MCF 10A (cell line): ENCODE measurements around the gene EPN2. TPM values are rescaled to one million over a fixed set of nuclear protein-coding genes. Genes with fewer than 3 reads are reported as not detected.

Experiments
- BruUV-seq: library from RNA; stranded (reverse); fragments of 400-500 nt; replicated peaks from 2 replicates; lab custom pipeline; 2021; lab: Mats Ljungman, UMichigan
- CTCF ChIA-PET: fragments of 300-600 bp; sonication (Branson Sonifier 250); formaldehyde crosslinking; extraction: SDS; loops from one replicate; lab custom pipeline; 2021; ENCODE audit warnings: antibody characterized with exemption, inconsistent platforms; lab: Yijun Ruan, JAX
- POLR2A ChIA-PET: fragments of 300-600, 350-650 bp; sonication (Branson Sonifier 250); formaldehyde crosslinking; extraction: SDS; loops from one replicate; lab custom pipeline; 2020; ENCODE audit warnings: antibody characterized with exemption, inconsistent platforms; lab: Yijun Ruan, JAX
- DNase-seq: peaks from one replicate; pipeline ENCODE4 v3.0.0-alpha.2; 2018; ENCODE audit not compliant: unreplicated experiment
- H3K27ac Mint-ChIP-seq: one replicate; pipeline ENCODE4 v1.8.0; 2022; ENCODE audit warnings: mild to moderate bottlenecking, low read depth, mixed read lengths; ENCODE audit not compliant: unreplicated experiment
- H3K27me3 Mint-ChIP-seq: one replicate; pipeline ENCODE4 v1.8.0; 2022; ENCODE audit warnings: mixed read lengths; ENCODE audit not compliant: insufficient read depth, unreplicated experiment
- H3K36me3 Mint-ChIP-seq: one replicate; pipeline ENCODE4 v1.8.0; 2022; ENCODE audit warnings: mild to moderate bottlenecking, moderate library complexity, mixed read lengths; ENCODE audit not compliant: insufficient read depth, unreplicated experiment
- H3K4me1 Mint-ChIP-seq: one replicate; pipeline ENCODE4 v1.8.0; 2022; ENCODE audit warnings: mixed read lengths; ENCODE audit not compliant: insufficient read depth, unreplicated experiment
- H3K4me3 Mint-ChIP-seq: one replicate; pipeline ENCODE4 v1.8.0; 2022; ENCODE audit warnings: mild to moderate bottlenecking, moderate library complexity, mixed read lengths; ENCODE audit not compliant: unreplicated experiment
- H3K9me3 Mint-ChIP-seq: one replicate; pipeline ENCODE4 v1.8.0; 2022; ENCODE audit warnings: mixed read lengths; ENCODE audit not compliant: unreplicated experiment
- intact Hi-C: fragments of 100-400 bp; cut with micrococcal nuclease; formaldehyde crosslinking; loops from 2 replicates; pipeline ENCODE4 v1.14.1; 2022
- total RNA-seq: library from RNA; stranded (reverse); gene quantifications from 2 replicates; pipeline ENCODE4 v1.2.3, GENCODE V29; 2022
- TF ChIP-seq, protein P1 (sequence below): fragments of 200-600 bp; IDR thresholded peaks from one replicate; pipeline ENCODE4 v1.8.0; 2022; ENCODE audit warnings: antibody characterized with exemption, mild to moderate bottlenecking; ENCODE audit not compliant: unreplicated experiment

The EPN2 gene
- total RNA-seq, 1 experiment from 2014 or later: 35.1 TPM

DNA sequence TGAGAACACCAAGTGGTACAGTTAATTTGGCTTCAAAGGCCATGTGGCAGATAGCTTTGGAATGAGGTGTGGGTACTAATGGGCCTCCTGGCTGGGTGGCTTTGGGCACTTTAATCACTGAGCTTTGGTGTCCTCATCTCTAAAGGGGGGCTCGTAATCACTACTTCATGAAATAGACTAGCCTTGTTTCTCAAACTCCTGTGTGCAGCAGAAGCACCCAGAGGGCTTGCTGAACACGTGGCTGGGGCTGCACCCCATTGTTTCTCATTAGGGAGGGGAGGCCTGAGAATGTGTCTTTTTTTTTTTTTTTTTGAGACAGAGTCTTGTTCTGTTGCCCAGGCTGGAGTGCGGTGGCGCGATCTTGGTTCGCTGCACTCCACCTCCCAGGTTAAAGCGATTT, 5.8 kb downstream of the EPN2 start:
- intact Hi-C loops: no loop called here
- peaks cover 38% of the 10 kb centered on the region for H3K4me1 Mint-ChIP-seq
- no peaks in the 10 kb centered on the region for H3K27me3 Mint-ChIP-seq
- CTCF ChIA-PET: interaction anchor here (0.6 kb wide), 1 partner anchor 391 kb away, joined by 4 read pairs; no protein-coding TSS in a partner anchor
- H3K27ac Mint-ChIP-seq: no peak overlapping the region
- H3K36me3 Mint-ChIP-seq: peaks cover 8% of the 10 kb centered on the region
- TF ChIP-seq, protein P1, sequence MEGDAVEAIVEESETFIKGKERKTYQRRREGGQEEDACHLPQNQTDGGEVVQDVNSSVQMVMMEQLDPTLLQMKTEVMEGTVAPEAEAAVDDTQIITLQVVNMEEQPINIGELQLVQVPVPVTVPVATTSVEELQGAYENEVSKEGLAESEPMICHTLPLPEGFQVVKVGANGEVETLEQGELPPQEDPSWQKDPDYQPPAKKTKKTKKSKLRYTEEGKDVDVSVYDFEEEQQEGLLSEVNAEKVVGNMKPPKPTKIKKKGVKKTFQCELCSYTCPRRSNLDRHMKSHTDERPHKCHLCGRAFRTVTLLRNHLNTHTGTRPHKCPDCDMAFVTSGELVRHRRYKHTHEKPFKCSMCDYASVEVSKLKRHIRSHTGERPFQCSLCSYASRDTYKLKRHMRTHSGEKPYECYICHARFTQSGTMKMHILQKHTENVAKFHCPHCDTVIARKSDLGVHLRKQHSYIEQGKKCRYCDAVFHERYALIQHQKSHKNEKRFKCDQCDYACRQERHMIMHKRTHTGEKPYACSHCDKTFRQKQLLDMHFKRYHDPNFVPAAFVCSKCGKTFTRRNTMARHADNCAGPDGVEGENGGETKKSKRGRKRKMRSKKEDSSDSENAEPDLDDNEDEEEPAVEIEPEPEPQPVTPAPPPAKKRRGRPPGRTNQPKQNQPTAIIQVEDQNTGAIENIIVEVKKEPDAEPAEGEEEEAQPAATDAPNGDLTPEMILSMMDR: no peak
- BruUV-seq: no TSS peak
- H3K4me3 Mint-ChIP-seq: no peak overlapping the region
- no peak for DNase-seq
- POLR2A ChIA-PET: no interaction called here
- H3K9me3 Mint-ChIP-seq: no peaks in the 10 kb centered on the region

DNA sequence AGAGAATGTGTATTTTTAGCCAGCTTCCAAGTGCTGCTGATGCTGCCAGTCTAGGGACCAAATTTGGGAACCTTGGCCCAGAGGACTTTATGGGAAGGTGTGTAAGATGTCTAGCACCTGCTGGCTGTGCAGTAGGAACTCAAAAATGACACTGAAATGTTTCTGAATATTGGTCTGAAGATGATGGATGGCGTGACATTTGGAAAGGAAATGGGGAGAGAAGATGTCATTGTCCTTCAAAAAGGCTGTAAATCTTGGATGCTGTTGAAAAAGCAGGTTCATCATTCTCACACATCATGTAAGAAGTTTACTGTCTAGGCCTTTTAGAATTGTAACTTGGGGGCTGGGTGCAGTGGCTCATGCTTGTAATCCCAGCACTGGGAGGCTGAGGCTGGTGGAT, 6.7 kb downstream of the EPN2 start:
- H3K27me3 Mint-ChIP-seq: no peaks in the 10 kb centered on the region
- ChIA-PET CTCF (no interaction called here), POLR2A (no interaction called here)
- peaks cover 8% of the 10 kb centered on the region for H3K36me3 Mint-ChIP-seq
- no peaks in the 10 kb centered on the region for H3K9me3 Mint-ChIP-seq
- H3K27ac Mint-ChIP-seq: no peak overlapping the region
- intact Hi-C loops: no loop called here
- no TSS peak for BruUV-seq
- H3K4me1 Mint-ChIP-seq: peaks cover 42% of the 10 kb centered on the region
- no peak for DNase-seq
- H3K4me3 Mint-ChIP-seq: no peak overlapping the region
- TF ChIP-seq, protein P1: no peak

DNA sequence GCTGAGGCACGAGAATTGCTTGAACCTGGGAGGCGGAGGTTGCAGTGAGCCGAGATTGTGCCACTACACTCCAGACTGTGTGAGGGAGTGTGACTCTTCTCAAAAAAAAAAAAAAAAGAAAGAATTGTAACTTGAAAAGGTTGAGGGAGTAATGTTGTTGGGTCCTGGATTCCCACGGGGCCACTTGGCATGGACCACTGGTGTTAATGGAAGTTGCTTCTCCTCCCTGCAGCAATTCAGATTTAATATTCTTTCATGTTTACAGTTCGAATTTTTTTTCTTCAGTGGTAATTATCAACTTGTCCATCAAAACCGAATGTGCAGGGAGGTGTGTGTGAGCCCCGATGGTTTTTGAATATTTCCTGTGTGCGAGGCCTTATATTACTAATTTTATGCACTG, 7.2 kb downstream of the EPN2 start:
- intact Hi-C loops: no loop called here
- H3K27me3 Mint-ChIP-seq: no peaks in the 10 kb centered on the region
- H3K4me1 Mint-ChIP-seq: peaks cover 43% of the 10 kb centered on the region
- no peak overlapping the region for H3K27ac Mint-ChIP-seq
- no peak overlapping the region for H3K4me3 Mint-ChIP-seq
- ChIA-PET CTCF (no interaction called here), POLR2A (no interaction called here)
- H3K36me3 Mint-ChIP-seq: peaks cover 8% of the 10 kb centered on the region
- DNase-seq: no peak
- TF ChIP-seq, protein P1: no peak
- BruUV-seq: no TSS peak
- H3K9me3 Mint-ChIP-seq: no peaks in the 10 kb centered on the region

DNA sequence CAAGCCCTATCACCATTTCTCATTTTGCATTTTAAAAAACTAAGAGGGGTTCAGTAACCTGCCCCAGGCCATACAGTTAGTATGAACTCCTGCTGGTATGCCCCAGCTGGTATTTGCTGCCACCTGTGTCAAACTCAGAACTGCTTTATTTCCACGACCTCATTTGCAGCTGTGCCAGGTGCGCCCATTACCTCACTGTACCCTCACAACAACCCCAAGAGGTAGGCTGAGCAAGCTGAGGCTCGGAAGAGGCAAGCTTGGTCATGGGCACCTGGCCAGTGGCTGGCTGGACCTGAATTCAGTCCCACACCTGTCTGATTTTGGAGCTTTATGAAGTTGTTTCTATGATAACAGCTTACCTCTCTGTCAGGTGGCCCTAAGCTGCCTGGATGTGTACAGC, 7.6 kb downstream of the EPN2 start:
- Mint-ChIP-seq H3K4me1 (peaks cover 39% of the 10 kb centered on the region), H3K4me3 (no peak overlapping the region), H3K36me3 (peaks cover 8% of the 10 kb centered on the region), H3K9me3 (no peaks in the 10 kb centered on the region), H3K27ac (no peak overlapping the region), H3K27me3 (no peaks in the 10 kb centered on the region)
- intact Hi-C loops: no loop called here
- TF ChIP-seq, protein P1: no peak
- no TSS peak for BruUV-seq
- ChIA-PET POLR2A (no interaction called here), CTCF (no interaction called here)
- DNase-seq: no peak
